Stimulated activated CD4-positive, alpha-beta T cell treated with anti-CD3 and anti-CD28 coated beads, TNF-alpha, amount 100 ng/mL, for 24 hours (primary cell): Measurements from ENCODE around the gene TRIML2.
"Not testable (repeated sequence)": the region's sequence is repeated elsewhere in the genome, so short reads cannot be mapped to it uniquely, and the experiment has no call there.

ENCODE experiments used
- DNase-seq, 3 experiments: peaks; one replicate each; pipeline ENCODE4 v3.0.0-alpha.2; 2020; ENCODE audit warnings: low read depth in 3 of 3

Gene TRIML2

DNA sequence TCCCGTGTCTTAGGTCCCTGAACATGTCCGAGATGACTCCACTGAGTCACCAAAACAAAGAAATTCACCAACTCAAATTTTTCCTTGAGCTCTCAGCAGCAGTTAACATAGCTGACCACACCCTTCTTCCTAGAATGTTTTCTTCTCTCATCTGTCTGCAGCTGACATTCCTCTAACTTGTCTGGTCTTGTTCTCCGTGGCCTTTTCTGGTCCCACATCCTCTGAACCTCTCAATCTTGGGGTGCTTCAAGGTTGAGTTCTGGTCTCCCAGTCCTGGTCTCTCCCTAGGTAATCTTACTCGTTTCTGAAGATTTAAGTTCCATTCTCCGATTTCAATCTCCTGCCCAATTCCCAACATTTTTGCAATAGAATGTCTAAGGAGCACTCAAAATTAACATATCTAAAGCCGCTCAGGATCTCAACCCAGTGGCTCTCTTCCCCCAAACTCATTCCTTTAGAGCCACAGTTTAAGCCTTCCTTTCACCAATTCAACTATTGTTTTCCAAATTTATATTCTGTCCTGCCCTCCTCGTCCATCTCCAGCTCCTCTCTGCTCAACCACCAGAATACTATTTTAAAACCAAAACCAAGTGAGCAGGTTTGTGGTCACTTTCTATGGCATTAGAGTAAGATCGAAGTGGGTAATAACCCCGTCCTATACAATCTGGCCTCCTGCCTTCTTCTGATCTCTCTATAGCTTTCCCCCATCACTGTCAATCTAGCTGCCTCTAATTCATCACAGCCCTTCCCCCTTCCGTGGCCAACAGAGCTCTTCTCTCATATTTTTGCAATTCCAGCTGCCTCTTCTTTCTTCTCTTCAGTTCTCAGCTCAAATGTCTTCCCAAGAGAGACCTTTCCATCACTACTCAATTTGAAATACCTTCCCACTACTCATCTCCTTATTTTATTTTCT is 1.2 kb downstream of the TRIML2 start:
- DNase-seq, result no peak

DNA sequence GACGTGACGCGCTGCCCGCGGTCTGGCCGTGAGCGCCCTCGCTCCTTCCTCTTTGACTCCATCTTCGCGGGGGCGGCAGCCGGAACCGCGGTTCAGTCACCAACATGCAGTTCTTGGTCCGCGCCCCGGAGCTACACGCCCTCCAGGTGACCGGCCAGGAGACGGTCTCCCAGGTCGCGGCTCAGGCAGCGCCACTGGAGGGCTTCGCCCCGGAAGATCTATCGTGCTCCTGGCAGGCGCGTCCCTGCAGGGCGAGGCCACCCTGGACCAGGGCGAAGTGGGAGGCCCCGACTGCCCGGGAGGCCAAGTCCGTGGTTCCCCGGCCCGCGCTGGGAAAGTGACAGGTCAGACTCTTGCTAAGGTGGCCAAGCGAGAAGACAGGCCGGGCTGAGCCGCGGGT is 2.9 kb downstream of the TRIML2 start:
- no peak for DNase-seq

- no peak for DNase-seq
Measured at GRCh38 chr4:188092824-188093223, 16.6 kb downstream of the TRIML2 start.

GRCh38 chr4:188086858-188087257 is 22.5 kb downstream of the TRIML2 start:
- DNase-seq, result no peak

- DNase-seq, result no peak
Measured at GRCh38 chr4:188082796-188083195, 26.6 kb downstream of the TRIML2 start.

DNA sequence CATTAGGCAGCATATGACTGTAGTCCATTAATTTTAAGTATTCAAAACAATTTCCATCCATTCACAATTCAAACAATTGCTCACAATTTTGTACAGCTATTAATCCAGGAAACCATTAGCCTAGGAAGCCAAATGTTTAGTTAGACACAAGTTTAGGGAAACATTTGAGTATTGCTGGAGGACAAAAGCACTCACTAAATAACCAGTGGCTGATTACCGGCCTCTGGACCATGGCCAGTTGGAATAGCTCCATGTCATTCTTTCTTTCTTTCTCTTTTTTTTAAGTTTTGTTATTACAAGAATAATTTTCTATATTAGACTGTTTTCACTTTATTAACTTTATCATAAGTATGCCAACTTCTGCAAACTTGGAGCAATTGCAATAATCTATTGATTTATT is 31.3 kb downstream of the TRIML2 start:
- DNase-seq, result no peak

DNA sequence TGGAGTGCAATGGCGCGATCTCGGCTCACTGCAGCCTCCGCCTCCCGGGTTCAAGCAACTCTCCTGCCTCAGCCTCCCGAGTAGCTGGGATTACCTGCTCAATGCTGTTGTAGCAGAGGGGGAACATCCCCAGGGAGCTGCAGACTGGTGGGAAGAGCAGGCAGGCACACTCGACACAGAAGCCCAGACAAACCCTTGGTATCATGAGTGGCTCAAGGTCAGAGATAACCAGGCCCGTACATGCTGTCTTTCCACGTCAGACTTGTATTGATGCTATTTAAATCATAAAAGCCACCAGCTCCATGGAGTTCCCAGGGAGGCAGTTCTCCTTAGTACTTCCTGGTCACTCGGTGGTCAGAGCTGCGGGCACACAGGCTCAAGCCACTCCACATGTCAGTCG is 33.2 kb downstream of the TRIML2 start:
- DNase-seq, result no peak

DNA sequence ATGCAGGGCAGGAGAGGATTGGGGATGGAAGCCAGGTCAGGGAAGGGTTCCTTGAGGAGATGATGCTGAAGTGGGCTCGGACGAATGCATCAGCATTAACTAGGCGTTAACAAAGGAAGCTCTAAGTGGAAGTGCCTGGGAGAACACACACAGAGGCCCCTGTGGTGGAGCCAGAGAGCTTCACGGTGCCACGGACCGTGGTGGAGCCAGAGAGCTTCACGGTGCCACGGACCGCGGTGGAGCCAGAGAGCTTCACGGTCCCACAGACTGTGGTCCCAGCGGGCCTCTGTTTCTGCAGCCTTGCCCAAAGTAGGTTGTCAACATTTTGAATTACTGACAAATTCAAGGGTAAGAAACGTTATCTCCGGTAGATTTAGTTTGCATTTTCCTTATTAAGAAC is 48.3 kb downstream of the TRIML2 start:
- DNase-seq, result no peak

GRCh38 chr4:188053302-188053701 is 56.1 kb downstream of the TRIML2 start:
- no peak for DNase-seq

- DNase-seq, result no peak
Measured at GRCh38 chr4:188046657-188047056, 62.7 kb downstream of the TRIML2 start.

- not testable (repeated sequence) for DNase-seq
Measured at GRCh38 chr4:188045461-188045860, 63.9 kb downstream of the TRIML2 start.

DNA sequence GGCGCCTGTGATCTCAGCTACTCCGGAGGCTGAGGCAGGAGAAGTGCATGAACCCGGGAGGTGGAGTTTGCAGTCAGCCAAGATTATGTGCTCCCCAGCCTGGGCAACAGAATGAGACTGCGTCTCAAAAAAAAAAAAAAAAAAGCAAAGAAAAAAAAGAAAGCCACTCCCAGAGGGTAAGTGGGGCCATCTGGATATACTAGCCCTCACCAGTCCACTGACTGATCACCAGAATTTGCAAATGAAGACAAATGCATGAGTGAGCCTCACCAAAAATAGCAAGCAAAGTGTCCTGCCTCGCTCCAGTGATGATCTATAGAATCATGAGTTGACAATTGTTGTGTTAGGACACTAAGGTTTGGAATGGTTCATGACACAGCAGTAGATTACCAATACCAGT is 66.2 kb downstream of the TRIML2 start:
- no peak for DNase-seq

GRCh38 chr4:188042191-188042590 is 67.2 kb downstream of the TRIML2 start:
- no peak for DNase-seq

DNA sequence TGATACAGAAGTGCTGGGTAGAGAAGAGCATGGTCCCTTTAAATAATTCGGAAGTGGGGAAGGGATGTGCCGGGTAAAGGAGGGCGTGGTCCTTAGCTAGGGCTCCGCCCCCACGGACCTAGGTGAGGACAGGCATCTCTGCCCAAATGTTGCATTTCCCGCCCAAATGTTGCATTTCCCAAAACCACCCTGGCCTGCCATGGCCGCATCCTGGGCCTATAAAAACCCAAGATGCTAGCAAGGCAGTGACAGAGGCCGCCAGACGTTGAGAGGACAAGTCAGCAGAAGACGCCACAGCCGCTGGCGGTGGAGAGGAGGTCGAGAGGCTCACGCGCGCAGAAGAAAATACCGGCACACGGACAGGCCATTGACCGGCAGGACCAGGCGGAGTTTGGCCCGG is 67.7 kb downstream of the TRIML2 start:
- no peak for DNase-seq
